Nephron progenitor cell (in vitro differentiated cells): ENCODE measurements around the gene CFAP299.

Source experiments
- DNase-seq: peaks from one replicate; pipeline ENCODE4 v3.0.0; 2021
- H3K27ac Mint-ChIP-seq: 2 replicates; pipeline ENCODE4 v1.8.0; 2021; ENCODE audit warnings: mild to moderate bottlenecking, moderate library complexity, mixed read lengths
- H3K27me3 Mint-ChIP-seq: 2 replicates; pipeline ENCODE4 v1.8.0; 2021; ENCODE audit warnings: mild to moderate bottlenecking, low read depth, mixed read lengths; ENCODE audit not compliant: poor library complexity
- H3K36me3 Mint-ChIP-seq: 2 replicates; pipeline ENCODE4 v1.8.0; 2021; ENCODE audit warnings: low read depth, mixed read lengths
- H3K4me1 Mint-ChIP-seq: 2 replicates; pipeline ENCODE4 v1.8.0; 2021; ENCODE audit warnings: mixed read lengths
- H3K4me3 Mint-ChIP-seq: 2 replicates; pipeline ENCODE4 v1.8.0; 2021; ENCODE audit warnings: mild to moderate bottlenecking, moderate library complexity, mixed read lengths
- H3K9me3 Mint-ChIP-seq: 2 replicates; pipeline ENCODE4 v1.8.0; 2021; ENCODE audit warnings: mild to moderate bottlenecking, moderate library complexity, mixed read lengths
- TF ChIP-seq, protein P1 (sequence below): fragments of 200-600 bp; sonication (generic); IDR thresholded peaks from 2 replicates; pipeline ENCODE4 v1.5.0; 2021; ENCODE audit warnings: antibody characterized with exemption

Gene CFAP299

DNA sequence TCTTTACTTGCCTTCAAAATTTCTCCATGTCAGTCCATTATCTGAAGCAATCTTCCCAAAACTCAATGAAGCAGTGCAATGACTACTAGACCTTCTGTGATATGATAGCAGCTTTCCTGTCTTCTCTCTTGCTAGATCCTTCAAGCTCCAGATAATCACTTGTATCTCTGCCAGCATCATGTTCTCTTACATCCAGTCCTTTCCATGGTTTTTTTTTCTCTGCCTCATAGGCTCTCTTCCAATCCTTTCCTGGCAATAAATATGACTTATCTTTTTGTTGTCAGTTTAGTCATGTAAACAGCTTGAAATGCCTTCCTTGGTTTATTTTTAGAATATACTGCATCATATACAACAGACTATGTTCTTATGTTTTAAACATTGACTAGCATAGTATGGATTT lies 193.5 kb downstream of the CFAP299 start:
- TF ChIP-seq, protein P1, sequence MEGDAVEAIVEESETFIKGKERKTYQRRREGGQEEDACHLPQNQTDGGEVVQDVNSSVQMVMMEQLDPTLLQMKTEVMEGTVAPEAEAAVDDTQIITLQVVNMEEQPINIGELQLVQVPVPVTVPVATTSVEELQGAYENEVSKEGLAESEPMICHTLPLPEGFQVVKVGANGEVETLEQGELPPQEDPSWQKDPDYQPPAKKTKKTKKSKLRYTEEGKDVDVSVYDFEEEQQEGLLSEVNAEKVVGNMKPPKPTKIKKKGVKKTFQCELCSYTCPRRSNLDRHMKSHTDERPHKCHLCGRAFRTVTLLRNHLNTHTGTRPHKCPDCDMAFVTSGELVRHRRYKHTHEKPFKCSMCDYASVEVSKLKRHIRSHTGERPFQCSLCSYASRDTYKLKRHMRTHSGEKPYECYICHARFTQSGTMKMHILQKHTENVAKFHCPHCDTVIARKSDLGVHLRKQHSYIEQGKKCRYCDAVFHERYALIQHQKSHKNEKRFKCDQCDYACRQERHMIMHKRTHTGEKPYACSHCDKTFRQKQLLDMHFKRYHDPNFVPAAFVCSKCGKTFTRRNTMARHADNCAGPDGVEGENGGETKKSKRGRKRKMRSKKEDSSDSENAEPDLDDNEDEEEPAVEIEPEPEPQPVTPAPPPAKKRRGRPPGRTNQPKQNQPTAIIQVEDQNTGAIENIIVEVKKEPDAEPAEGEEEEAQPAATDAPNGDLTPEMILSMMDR = no peak
- Mint-ChIP-seq H3K27me3 (peaks cover 5% of the 10 kb centered on the region), H3K4me3 (no peak overlapping the region), H3K9me3 (no peaks in the 10 kb centered on the region), H3K36me3 (no peaks in the 10 kb centered on the region), H3K4me1 (peaks cover 4% of the 10 kb centered on the region), H3K27ac (no peak overlapping the region)
- no peak for DNase-seq

- Mint-ChIP-seq H3K36me3 (no peaks in the 10 kb centered on the region), H3K9me3 (no peaks in the 10 kb centered on the region), H3K27ac (no peak overlapping the region), H3K4me1 (peaks cover 4% of the 10 kb centered on the region), H3K4me3 (no peak overlapping the region), H3K27me3 (peaks cover 5% of the 10 kb centered on the region)
- DNase-seq = no peak
- TF ChIP-seq, protein P1 = no peak
Observed at GRCh38 chr4:80532674-80533333, 197.3 kb downstream of the CFAP299 start.

DNA sequence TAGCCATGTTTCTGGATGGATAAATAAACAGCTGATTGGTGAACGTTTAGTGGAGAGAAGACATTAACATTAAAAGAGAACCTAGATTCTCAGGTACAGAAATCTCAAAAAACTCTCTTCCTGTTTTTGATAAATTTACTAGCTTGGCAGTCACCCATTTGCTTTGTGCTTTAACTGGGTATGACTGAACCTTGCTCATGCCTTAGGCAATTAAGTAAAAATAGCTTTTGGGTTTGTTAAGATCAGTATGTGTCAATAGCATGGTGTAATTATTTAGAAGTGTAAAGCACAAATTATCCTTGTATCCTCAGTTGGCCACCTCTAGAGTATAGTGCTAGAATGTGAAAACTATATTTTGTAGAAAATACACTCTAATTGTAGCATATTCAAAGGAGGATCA lies 200.0 kb downstream of the CFAP299 start:
- H3K27ac Mint-ChIP-seq = no peak overlapping the region
- H3K36me3 Mint-ChIP-seq = no peaks in the 10 kb centered on the region
- peaks cover 20% of the 10 kb centered on the region for H3K4me1 Mint-ChIP-seq
- H3K4me3 Mint-ChIP-seq = no peak overlapping the region
- no peaks in the 10 kb centered on the region for H3K27me3 Mint-ChIP-seq
- TF ChIP-seq, protein P1 = no peak
- no peaks in the 10 kb centered on the region for H3K9me3 Mint-ChIP-seq
- DNase-seq = no peak

DNA sequence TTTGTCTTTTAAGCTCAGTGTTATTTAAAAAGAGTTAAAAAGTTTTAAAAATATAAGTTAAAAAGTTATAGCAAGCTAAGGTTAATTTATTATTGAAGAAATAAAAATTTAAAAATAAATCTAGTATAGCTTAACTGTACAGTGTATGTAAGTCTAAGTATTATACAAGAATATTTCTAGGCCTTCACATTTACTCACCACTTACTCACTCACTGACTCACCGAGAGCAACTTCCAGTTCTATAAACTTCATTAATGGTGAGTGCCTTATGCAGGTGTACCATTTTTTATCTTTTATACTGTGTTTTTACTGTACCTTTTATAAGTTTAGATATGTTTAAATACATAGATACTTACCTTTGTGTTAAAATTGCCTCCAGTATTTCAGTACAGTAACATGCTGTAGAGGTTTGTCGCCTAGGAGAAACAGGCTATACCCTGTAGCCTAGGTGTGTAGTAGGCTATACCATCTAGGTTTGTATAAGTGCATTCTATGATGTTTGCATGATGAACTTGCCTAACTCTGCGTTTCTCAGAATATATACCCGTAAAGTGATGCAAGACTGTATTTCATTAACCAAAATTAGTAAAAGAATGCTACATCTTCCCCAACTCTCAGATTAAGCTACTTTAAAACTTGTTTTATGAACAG lies 202.9 kb downstream of the CFAP299 start:
- Mint-ChIP-seq H3K27me3 (no peaks in the 10 kb centered on the region), H3K4me3 (no peak overlapping the region), H3K9me3 (no peaks in the 10 kb centered on the region), H3K27ac (no peak overlapping the region), H3K4me1 (peaks cover 31% of the 10 kb centered on the region), H3K36me3 (no peaks in the 10 kb centered on the region)
- TF ChIP-seq, protein P1 = no peak
- DNase-seq = no peak

DNA sequence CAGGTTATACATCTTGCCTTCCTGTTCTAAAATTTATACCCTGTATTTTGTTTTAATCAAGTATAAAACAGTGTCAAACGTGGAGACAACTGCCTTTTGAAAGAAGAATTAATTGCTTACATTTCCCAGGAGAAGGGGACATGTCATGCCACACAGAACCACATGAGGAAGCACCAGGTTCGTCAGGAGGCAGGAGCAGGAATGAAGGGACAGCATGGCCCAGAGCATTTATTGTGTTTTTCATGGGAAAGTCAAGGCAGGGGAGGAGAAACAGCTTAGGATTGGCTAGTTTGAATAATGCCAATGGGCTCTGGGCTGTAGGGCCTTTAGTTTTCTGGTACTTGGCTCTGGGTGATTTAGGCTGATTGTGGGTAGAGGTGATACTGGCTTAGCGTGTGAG lies 203.7 kb downstream of the CFAP299 start:
- peaks cover 35% of the 10 kb centered on the region for H3K4me1 Mint-ChIP-seq
- H3K27ac Mint-ChIP-seq = peak overlapping the region; percentile 30
- no peak for DNase-seq
- H3K4me3 Mint-ChIP-seq = no peak overlapping the region
- no peaks in the 10 kb centered on the region for H3K36me3 Mint-ChIP-seq
- H3K27me3 Mint-ChIP-seq = no peaks in the 10 kb centered on the region
- no peaks in the 10 kb centered on the region for H3K9me3 Mint-ChIP-seq
- TF ChIP-seq, protein P1 = no peak

DNA sequence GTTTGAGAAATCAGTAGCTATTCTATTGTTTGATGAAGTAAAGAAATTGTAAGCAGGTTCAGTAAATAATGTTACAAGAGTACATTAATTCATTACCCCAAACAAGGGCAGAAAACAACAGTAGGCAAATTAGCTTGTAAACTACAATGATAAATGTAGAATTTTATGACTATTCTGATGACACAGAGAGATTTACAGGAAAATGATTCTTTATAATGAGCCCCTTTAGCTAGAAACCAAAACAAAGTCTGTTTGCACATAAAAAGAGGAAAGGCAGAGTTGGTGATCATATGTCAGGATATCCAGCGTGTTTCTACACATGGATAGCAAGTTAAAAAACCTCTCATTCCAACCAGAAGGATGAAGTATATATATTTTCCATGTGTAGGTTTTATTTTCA lies 204.8 kb downstream of the CFAP299 start:
- peaks cover 35% of the 10 kb centered on the region for H3K4me1 Mint-ChIP-seq
- DNase-seq = no peak
- TF ChIP-seq, protein P1 = no peak
- H3K36me3 Mint-ChIP-seq = no peaks in the 10 kb centered on the region
- H3K27me3 Mint-ChIP-seq = no peaks in the 10 kb centered on the region
- no peaks in the 10 kb centered on the region for H3K9me3 Mint-ChIP-seq
- no peak overlapping the region for H3K27ac Mint-ChIP-seq
- no peak overlapping the region for H3K4me3 Mint-ChIP-seq
